ENCODE data around the gene TRIM39. TPM values are rescaled to one million over a fixed set of nuclear protein-coding genes. Genes with fewer than 3 reads are reported as not detected.

Gene TRIM39
- polyA plus RNA-seq, 3 donors = 3.5 to 16.3 (median 3.6) TPM

DNA sequence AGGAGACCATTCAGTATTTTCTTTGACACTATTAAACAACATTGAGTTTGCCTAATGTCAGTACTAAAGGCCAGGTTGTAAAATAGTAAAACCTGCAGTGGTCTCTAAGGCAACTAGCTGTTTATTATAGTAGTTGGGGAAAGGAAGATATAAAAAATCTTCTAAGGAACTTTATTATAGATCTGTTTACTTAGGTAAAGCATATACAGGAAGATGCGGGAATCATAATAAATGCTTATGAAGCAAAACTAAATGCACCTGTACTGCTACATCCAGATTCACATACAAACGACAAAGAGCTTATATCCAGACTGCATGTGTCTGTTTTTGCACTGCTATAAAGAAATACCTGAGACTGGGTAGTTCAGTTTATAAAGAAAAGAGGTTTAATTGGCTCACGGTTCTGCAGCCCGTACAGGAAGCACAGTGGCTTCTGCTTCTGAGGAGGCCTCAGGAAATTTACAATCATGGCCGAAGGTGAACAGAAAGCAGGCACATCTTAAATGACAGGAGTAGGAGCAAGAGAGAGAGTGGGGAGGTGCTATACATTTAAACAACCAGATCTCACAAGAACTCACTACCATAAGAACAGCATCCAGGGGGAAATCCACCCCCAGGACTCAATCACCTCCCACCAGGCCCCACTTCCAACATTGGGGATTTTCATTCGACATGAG is 8.7 kb upstream of the TRIM39 start:
- Histone ChIP-seq H3K9ac (ENCODE audit: insufficient read depth, low read length, poor library complexity, severe bottlenecking) (no peak overlapping the region), H3K9me3 (replicated peaks in 1 of 2; ENCODE audit: control insufficient read depth in 1 of 2, insufficient read depth in 1 of 2, low read length in 2 of 2) (no peaks in the 10 kb centered on the region), H2AFZ (ENCODE audit: insufficient read depth, low read depth, low read length, poor library complexity, severe bottlenecking) (no peak overlapping the region), H4K20me1 (ENCODE audit: insufficient read depth, low read length) (peaks cover 93% of the 10 kb centered on the region), H3K36me3 (replicated peaks in 1 of 2; ENCODE audit: control insufficient read depth in 1 of 2, insufficient read depth in 2 of 2, low read length in 2 of 2) (peaks cover 15 to 60% of the 10 kb centered on the region in 2 donors), H3K79me2 (ENCODE audit: insufficient read depth, low read length) (peaks cover 76% of the 10 kb centered on the region), H3K27ac (ENCODE audit: low read depth in 1 of 2, low read length in 2 of 2) (no peak overlapping the region), H3K27me3 (ENCODE audit: control insufficient read depth in 2 of 2, insufficient read depth in 2 of 2, low read length in 2 of 2) (no peaks in the 10 kb centered on the region), H3K4me2 (replicated peaks; ENCODE audit: extremely low read depth, low read length, poor library complexity, severe bottlenecking) (no peak overlapping the region), H3K4me1 (ENCODE audit: control insufficient read depth in 1 of 2, insufficient read depth in 2 of 2, low read length in 2 of 2) (no peaks in the 10 kb centered on the region), H3K4me3 (replicated peaks in 1 of 3; ENCODE audit: low read depth in 2 of 3, low read length in 3 of 3) (no peak overlapping the region)
- no peak overlapping the region for H3K4me3 Mint-ChIP-seq
- intact Hi-C loops (cut with micrococcal nuclease) = no loop called here
- peak overlapping the region in 2 of 7 donors; percentile 1 to 70 for H3K27ac Mint-ChIP-seq
- no peak for DNase-seq
- H3K36me3 Mint-ChIP-seq = peaks cover 40 to 55% of the 10 kb centered on the region in 2 donors
- no peaks in the 10 kb centered on the region for H3K9me3 Mint-ChIP-seq
- H3K27me3 Mint-ChIP-seq (ENCODE audit: low read depth in 3 of 3) = no peaks in the 10 kb centered on the region
- TF ChIP-seq, protein P1, sequence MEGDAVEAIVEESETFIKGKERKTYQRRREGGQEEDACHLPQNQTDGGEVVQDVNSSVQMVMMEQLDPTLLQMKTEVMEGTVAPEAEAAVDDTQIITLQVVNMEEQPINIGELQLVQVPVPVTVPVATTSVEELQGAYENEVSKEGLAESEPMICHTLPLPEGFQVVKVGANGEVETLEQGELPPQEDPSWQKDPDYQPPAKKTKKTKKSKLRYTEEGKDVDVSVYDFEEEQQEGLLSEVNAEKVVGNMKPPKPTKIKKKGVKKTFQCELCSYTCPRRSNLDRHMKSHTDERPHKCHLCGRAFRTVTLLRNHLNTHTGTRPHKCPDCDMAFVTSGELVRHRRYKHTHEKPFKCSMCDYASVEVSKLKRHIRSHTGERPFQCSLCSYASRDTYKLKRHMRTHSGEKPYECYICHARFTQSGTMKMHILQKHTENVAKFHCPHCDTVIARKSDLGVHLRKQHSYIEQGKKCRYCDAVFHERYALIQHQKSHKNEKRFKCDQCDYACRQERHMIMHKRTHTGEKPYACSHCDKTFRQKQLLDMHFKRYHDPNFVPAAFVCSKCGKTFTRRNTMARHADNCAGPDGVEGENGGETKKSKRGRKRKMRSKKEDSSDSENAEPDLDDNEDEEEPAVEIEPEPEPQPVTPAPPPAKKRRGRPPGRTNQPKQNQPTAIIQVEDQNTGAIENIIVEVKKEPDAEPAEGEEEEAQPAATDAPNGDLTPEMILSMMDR (IDR thresholded peaks at IDR 0.05) = no peak
- peaks cover 28% of the 10 kb centered on the region for H3K4me1 Mint-ChIP-seq
- 36% methylated on average over 2 of the region's 6 CpGs for WGBS (ENCODE audit: insufficient coverage)

DNA sequence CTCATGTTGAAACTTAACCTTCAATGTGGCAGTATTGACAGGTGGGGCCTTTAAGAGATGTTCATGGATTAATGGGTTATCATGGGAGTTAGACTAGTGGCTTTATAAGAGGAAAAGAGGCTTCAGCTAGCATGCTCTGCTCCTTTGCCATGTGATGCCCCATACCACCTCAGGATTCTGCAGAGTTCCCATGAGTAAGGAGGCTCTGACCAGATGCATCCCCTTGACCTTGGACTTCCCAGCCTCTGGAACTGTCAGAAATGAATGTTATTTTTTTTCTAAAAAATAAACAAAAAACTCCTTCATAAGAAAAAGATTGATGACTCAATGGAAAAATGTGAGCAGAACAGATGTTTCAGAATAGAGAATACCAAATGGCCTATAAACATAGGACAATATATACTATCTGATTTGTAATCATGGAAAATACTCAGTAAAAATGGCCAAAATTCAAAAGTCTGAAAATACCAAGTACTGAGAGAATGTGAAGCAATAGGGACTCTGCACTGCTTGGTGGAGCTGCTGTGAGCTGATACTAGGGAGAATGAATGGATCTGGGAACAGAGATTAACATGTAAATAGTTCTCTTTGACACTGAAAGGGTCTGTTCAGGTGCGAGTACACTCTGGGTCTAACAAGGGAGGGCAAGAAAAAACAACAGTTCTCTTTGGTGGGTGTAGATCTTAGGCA is 7.4 kb upstream of the TRIM39 start:
- Histone ChIP-seq H3K4me3 (replicated peaks in 1 of 3; ENCODE audit: low read depth in 2 of 3, low read length in 3 of 3) (no peak overlapping the region), H3K4me1 (ENCODE audit: control insufficient read depth in 1 of 2, insufficient read depth in 2 of 2, low read length in 2 of 2) (no peaks in the 10 kb centered on the region), H3K9ac (ENCODE audit: insufficient read depth, low read length, poor library complexity, severe bottlenecking) (no peak overlapping the region), H3K27me3 (ENCODE audit: control insufficient read depth in 2 of 2, insufficient read depth in 2 of 2, low read length in 2 of 2) (no peaks in the 10 kb centered on the region), H2AFZ (ENCODE audit: insufficient read depth, low read depth, low read length, poor library complexity, severe bottlenecking) (no peak overlapping the region), H3K27ac (ENCODE audit: low read depth in 1 of 2, low read length in 2 of 2) (no peak overlapping the region), H3K79me2 (ENCODE audit: insufficient read depth, low read length) (peaks cover 88% of the 10 kb centered on the region), H3K36me3 (replicated peaks in 1 of 2; ENCODE audit: control insufficient read depth in 1 of 2, insufficient read depth in 2 of 2, low read length in 2 of 2) (peaks cover 5 to 48% of the 10 kb centered on the region in 2 donors), H3K4me2 (replicated peaks; ENCODE audit: extremely low read depth, low read length, poor library complexity, severe bottlenecking) (no peak overlapping the region), H3K9me3 (replicated peaks in 1 of 2; ENCODE audit: control insufficient read depth in 1 of 2, insufficient read depth in 1 of 2, low read length in 2 of 2) (no peaks in the 10 kb centered on the region), H4K20me1 (ENCODE audit: insufficient read depth, low read length) (peaks cover 90% of the 10 kb centered on the region)
- Mint-ChIP-seq H3K27ac (no peak overlapping the region), H3K4me3 (no peak overlapping the region), H3K36me3 (peaks cover 29 to 43% of the 10 kb centered on the region in 2 donors), H3K27me3 (ENCODE audit: low read depth in 3 of 3) (no peaks in the 10 kb centered on the region), H3K4me1 (peaks cover 36% of the 10 kb centered on the region), H3K9me3 (no peaks in the 10 kb centered on the region)
- DNase-seq = no peak
- TF ChIP-seq, protein P1 (IDR thresholded peaks at IDR 0.05) = no peak
- WGBS (ENCODE audit: insufficient coverage) = 100% methylated on average over 1 of the region's 1 CpG
- intact Hi-C loops (cut with micrococcal nuclease) = no loop called here
